NB4 (cell line): Measurements from ENCODE around the gene PAK2.
"Not testable (repeated sequence)": the region's sequence is repeated elsewhere in the genome, so short reads cannot be mapped to it uniquely, and the experiment has no call there.

Experiments used
- POLR2A ChIP-seq: IDR thresholded peaks from 2 replicates; pipeline ENCODE4 v1.6.1; 2011; ENCODE audit warnings: mild to moderate bottlenecking; ENCODE audit not compliant: insufficient read length; ENCODE audit errors: extremely low read depth
- TF ChIP-seq, protein P1 (sequence below): IDR thresholded peaks from one replicate; pipeline ENCODE4 v1.5.1; 2012; ENCODE audit warnings: low read depth, low read length
- TF ChIP-seq, protein P2 (sequence below): IDR thresholded peaks from 2 replicates; pipeline ENCODE4 v1.6.1; 2011; ENCODE audit warnings: low read depth, low read length

DNA sequence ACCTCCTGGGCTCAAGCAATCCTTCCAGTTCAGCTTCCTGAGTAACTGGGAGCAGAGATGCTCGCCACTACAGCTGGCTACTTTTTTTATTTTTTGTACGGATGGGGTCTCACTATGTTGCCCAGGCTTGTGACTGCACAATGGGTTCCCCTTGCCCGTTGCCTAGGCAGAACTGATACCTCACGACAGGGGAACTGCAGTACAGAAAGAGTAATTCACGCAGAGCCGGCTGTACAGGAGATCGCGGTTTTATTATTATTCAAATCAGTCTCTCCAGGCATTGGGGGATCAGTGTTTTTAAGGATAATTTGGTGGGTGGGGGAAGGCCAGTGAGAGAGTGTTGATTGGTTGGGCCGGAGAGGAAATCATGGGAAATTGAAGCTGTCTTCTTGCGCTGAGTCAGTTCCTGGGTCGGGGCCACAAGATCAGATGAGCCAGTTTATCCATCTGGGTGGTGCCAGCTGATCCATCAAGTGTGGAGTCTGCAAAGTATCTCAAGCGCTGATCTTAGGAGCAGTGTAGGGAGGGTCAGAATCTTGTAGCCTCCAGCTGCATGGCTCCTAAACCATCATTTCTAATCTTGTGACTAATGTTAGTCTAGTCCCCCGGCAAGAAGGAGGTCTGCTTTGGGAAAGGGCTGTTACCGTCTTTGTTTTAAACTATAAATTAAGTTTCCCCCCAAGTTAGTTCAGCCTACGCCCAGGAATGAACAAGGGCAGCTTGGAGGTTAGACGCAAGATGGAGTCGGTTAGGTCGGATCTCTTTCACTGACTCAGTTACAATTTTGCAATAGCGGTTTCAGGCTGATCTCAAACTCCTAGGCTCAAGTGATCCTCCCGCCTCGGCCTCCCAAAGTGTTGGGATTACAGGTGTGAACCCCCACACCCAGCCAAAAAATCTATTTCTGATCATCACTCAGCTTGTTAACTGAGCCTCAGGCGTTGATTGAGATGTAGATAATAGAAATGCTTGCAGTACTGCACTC is 104.9 kb downstream of the PAK2 start:
- TF ChIP-seq, protein P1, sequence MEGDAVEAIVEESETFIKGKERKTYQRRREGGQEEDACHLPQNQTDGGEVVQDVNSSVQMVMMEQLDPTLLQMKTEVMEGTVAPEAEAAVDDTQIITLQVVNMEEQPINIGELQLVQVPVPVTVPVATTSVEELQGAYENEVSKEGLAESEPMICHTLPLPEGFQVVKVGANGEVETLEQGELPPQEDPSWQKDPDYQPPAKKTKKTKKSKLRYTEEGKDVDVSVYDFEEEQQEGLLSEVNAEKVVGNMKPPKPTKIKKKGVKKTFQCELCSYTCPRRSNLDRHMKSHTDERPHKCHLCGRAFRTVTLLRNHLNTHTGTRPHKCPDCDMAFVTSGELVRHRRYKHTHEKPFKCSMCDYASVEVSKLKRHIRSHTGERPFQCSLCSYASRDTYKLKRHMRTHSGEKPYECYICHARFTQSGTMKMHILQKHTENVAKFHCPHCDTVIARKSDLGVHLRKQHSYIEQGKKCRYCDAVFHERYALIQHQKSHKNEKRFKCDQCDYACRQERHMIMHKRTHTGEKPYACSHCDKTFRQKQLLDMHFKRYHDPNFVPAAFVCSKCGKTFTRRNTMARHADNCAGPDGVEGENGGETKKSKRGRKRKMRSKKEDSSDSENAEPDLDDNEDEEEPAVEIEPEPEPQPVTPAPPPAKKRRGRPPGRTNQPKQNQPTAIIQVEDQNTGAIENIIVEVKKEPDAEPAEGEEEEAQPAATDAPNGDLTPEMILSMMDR = not testable (repeated sequence)
- TF ChIP-seq POLR2A = not testable (repeated sequence)
- TF ChIP-seq, protein P2, sequence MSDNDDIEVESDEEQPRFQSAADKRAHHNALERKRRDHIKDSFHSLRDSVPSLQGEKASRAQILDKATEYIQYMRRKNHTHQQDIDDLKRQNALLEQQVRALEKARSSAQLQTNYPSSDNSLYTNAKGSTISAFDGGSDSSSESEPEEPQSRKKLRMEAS = not testable (repeated sequence)
